A549 (cell line): Measurements from ENCODE around the gene NEDD9. TPM values are rescaled to one million over a fixed set of nuclear protein-coding genes. Genes with fewer than 3 reads are reported as not detected.

ENCODE experiments used
- ATAC-seq, 2 experiments: fragments of 200-7000 bp in 1 of 2; fragments of >200 bp in 1 of 2; cut with Nextera tagmentation in 1 of 2; cut with Tn5 transposase in 1 of 2; 3 replicates each; pipeline versions ENCODE4 v1.8.0 to v1.9.1; 2018 to 2020; ENCODE audit warnings: mild to moderate bottlenecking in 1 of 2, moderate library complexity in 1 of 2
- CTCF ChIA-PET: fragments of 300-600 bp; sonication (Branson Sonifier 250); formaldehyde crosslinking; extraction: SDS; loops from one replicate; lab custom pipeline; 2021; ENCODE audit warnings: antibody characterized with exemption, inconsistent platforms; lab: Yijun Ruan, JAX
- POLR2A ChIA-PET: fragments of 350-600 bp; formaldehyde crosslinking; extraction: SDS; loops from one replicate; lab custom pipeline; 2021; ENCODE audit warnings: antibody characterized with exemption, inconsistent platforms; lab: Yijun Ruan, JAX
- DNase-seq, 2 experiments: peaks; one replicate each; pipeline versions ENCODE4 v3.0.0 to v3.0.0-alpha.2; 2011 to 2016; ENCODE audit warnings: low read depth in 1 of 2, low spot score in 1 of 2
- FAIRE-seq: peaks from 2 replicates; lab custom pipeline; 2011; peaks lifted over from hg19 to GRCh38; lab: Jason Lieb, UNC
- H3K27ac ChIP-seq, 2 experiments: fragments of >200 bp; sonication (Bioruptor Twin); formaldehyde crosslinking; 3 replicates each; pipeline ENCODE4 v1.5.1; 2016 to 2017
- H3K4me1 ChIP-seq: fragments of >200 bp; sonication (Bioruptor Twin); formaldehyde crosslinking; 3 replicates; pipeline ENCODE4 v1.6.1; 2016
- H3K4me2 ChIP-seq: fragments of >200 bp; sonication (Bioruptor Twin); formaldehyde crosslinking; 3 replicates; pipeline ENCODE4 v1.6.1; 2016
- H3K4me3 ChIP-seq: fragments of >200 bp; sonication (Bioruptor Twin); formaldehyde crosslinking; 3 replicates; pipeline ENCODE4 v1.5.1; 2016
- H3K9me3 ChIP-seq: fragments of >200 bp; sonication (Bioruptor Twin); formaldehyde crosslinking; 3 replicates; pipeline ENCODE4 v1.6.1; 2016
- ATOH8 ChIP-seq: fragments of 250-450 bp; sonication (Bioruptor Pico); IDR thresholded peaks from 2 replicates; pipeline ENCODE4 v1.5.0; 2020; ENCODE audit warnings: low read depth, mild to moderate bottlenecking, moderate library complexity
- BCL3 ChIP-seq: fragments of >200 bp; sonication (Bioruptor Twin); formaldehyde crosslinking; IDR thresholded peaks from 3 replicates; pipeline ENCODE4 v1.6.1; 2016
- BHLHE40 ChIP-seq: IDR thresholded peaks from 2 replicates; pipeline ENCODE4 v1.6.1; 2012; ENCODE audit warnings: low read depth, low read length, inconsistent platforms
- CEBPB ChIP-seq, 2 experiments: fragments of >200 bp in 1 of 2; sonication (Bioruptor Twin) in 1 of 2; formaldehyde crosslinking in 1 of 2; IDR thresholded peaks; 2 replicates each; pipeline ENCODE4 v1.6.1; 2012 to 2016
- CHD2 ChIP-seq: fragments of 150-350 bp; IDR thresholded peaks from 2 replicates; pipeline ENCODE4 v1.6.1; 2014; ENCODE audit warnings: low read length; ENCODE audit not compliant: partially characterized antibody
- CTCF ChIP-seq: fragments of >200 bp; sonication (Bioruptor Twin); formaldehyde crosslinking; IDR thresholded peaks from 3 replicates; pipeline ENCODE4 v1.5.1; 2016
- EHF ChIP-seq: fragments of 250-450 bp; sonication (Bioruptor Pico); IDR thresholded peaks from 2 replicates; pipeline ENCODE4 v1.5.0; 2020; ENCODE audit warnings: mild to moderate bottlenecking
- ESRRA ChIP-seq: fragments of 150-350 bp; IDR thresholded peaks from 2 replicates; pipeline ENCODE4 v1.6.1; 2014; ENCODE audit warnings: mild to moderate bottlenecking, low read length, borderline replicate concordance
- FOXS1 ChIP-seq: fragments of 250-450 bp; sonication (Bioruptor Pico); IDR thresholded peaks from 2 replicates; pipeline ENCODE4 v1.5.0; 2020; ENCODE audit warnings: mild to moderate bottlenecking, moderate library complexity
- HMGXB4 ChIP-seq: fragments of 250-450 bp; sonication (Bioruptor Pico); IDR thresholded peaks from 2 replicates; pipeline ENCODE4 v1.5.0; 2021; ENCODE audit warnings: mild to moderate bottlenecking, moderate library complexity, borderline replicate concordance
- HOXA7 ChIP-seq: fragments of 250-450 bp; sonication (Bioruptor Pico); IDR thresholded peaks from 2 replicates; pipeline ENCODE4 v1.5.0; 2020; ENCODE audit warnings: mild to moderate bottlenecking, moderate library complexity
- JUN ChIP-seq, 2 experiments: fragments of >200 bp; sonication (Bioruptor Twin); formaldehyde crosslinking; IDR thresholded peaks; 2 replicates in 1 of 2; 3 replicates in 1 of 2; pipeline ENCODE4 v1.6.1; 2016 to 2017
- JUNB ChIP-seq: fragments of >200 bp; sonication (Bioruptor Twin); formaldehyde crosslinking; IDR thresholded peaks from 2 replicates; pipeline ENCODE4 v1.6.1; 2016
- MAFK ChIP-seq: fragments of 450-650 bp; IDR thresholded peaks from 2 replicates; pipeline ENCODE4 v1.6.1; 2014; ENCODE audit not compliant: partially characterized antibody
- MAX ChIP-seq: IDR thresholded peaks from 2 replicates; pipeline ENCODE4 v1.6.1; 2012
- MYC ChIP-seq: IDR thresholded peaks from 2 replicates; pipeline ENCODE4 v1.6.1; 2012; ENCODE audit warnings: mild to moderate bottlenecking, inconsistent platforms, low read length, improper control_type of control experiment, borderline replicate concordance
- PHF8 ChIP-seq: fragments of 200-600 bp; sonication (generic); IDR thresholded peaks from 2 replicates; pipeline ENCODE4 v1.6.1; 2016; ENCODE audit warnings: low read depth, mild to moderate bottlenecking, antibody characterized with exemption, moderate library complexity, borderline replicate concordance
- SMC3 ChIP-seq: fragments of >200 bp; sonication (Bioruptor Twin); formaldehyde crosslinking; IDR thresholded peaks from 3 replicates; pipeline ENCODE4 v1.6.1; 2018; ENCODE audit warnings: inconsistent platforms
- ZFP36 ChIP-seq: fragments of 450-650 bp; IDR thresholded peaks from 2 replicates; pipeline ENCODE4 v1.6.1; 2014; ENCODE audit warnings: borderline replicate concordance; ENCODE audit not compliant: partially characterized antibody
- ZSCAN20 ChIP-seq: fragments of 250-450 bp; sonication (Bioruptor Pico); IDR thresholded peaks from 2 replicates; pipeline ENCODE4 v1.8.0; 2022; ENCODE audit warnings: mild to moderate bottlenecking, moderate library complexity
- WGBS: methylation state at CpG from one replicate; pipeline ENCODE4 v1.1.6; 2017; ENCODE audit errors: missing lambda C conversion rate; 5-methylcytosine and 5-hydroxymethylcytosine counted together
- polyA plus RNA-seq, 4 experiments: library from polyadenylated mRNA; depleted of rRNA in 3 of 4; stranded (reverse); fragments of >200 nt; fragmentation: RNase III in 1 of 4; extraction: RNeasy Plus Mini Kit Qiagen cat#74134 plus additional on column Dnase treatment in 1 of 4; gene quantifications; 2 replicates in 3 of 4; 3 replicates in 1 of 4; pipeline ENCODE4 v1.2.3, GENCODE V29; 2011 to 2017

The NEDD9 gene
- polyA plus RNA-seq, 2 of the 4 experiments (the other 2 are of a cell fraction), result 46.7 to 79.6 TPM

- TF ChIP-seq CHD2 (peak; percentile 11), CEBPB (IDR thresholded peaks at IDR 0.05) (peak; percentile 56 to 67; a peak in 3 of 4 replicates), FOXS1 (CRISPR knock-in tag) (peak; percentile 51; the same call in 1 of the 2 replicates), HOXA7 (CRISPR knock-in tag) (0 out of 2 replicates have a peak, but pooled peaks have one; percentile 2), MAX (peak; percentile 68), JUNB (peak; percentile 96), BCL3 (peak; percentile 93; the same call in 2 of the 3 replicates), MAFK (peak; percentile 62), ZSCAN20 (CRISPR knock-in tag) (0 out of 2 replicates have a peak, but pooled peaks have one; percentile 49), SMC3 (no peak; the same call in 2 of the 3 replicates), BHLHE40 (no peak)
Observed at GRCh38 chr6:11194356-11195218, 37.9 kb downstream of the NEDD9 start (continued).

GRCh38 chr6:11193434-11193833 lies 39.0 kb downstream of the NEDD9 start:
- no peak for FAIRE-seq
- TF ChIP-seq BCL3 (no peak), CTCF (no peak), ESRRA (no peak), HOXA7 (CRISPR knock-in tag) (no peak), ATOH8 (peak; percentile 24; the same call in 1 of the 2 replicates), ZFP36 (no peak), EHF (CRISPR knock-in tag) (peak; percentile 55; the same call in 1 of the 2 replicates)
- 84% methylated on average over 6 of the region's 6 CpGs for WGBS
- Histone ChIP-seq H3K4me1 (peaks cover 82% of the 10 kb centered on the region), H3K4me2 (peak overlapping the region; percentile 58), H3K4me3 (no peak overlapping the region), H3K9me3 (no peaks in the 10 kb centered on the region), H3K27ac (peak overlapping the region; percentile 94 to 98)
- ChIA-PET CTCF (interaction anchor here (0.8 to 0.9 kb wide), 2 partner anchors 22 to 302 kb away, joined by 6 read pairs; no protein-coding TSS in a partner anchor), POLR2A (interaction anchor here (0.6 to 0.9 kb wide), 3 partner anchors 19 to 123 kb away, joined by 3 to 6 read pairs (median 3); no protein-coding TSS in a partner anchor)
- DNase-seq, result no peak
- no peak for ATAC-seq

- WGBS, result 91% methylated on average over 4 of the region's 5 CpGs
- H3K4me2 ChIP-seq, result no peak overlapping the region
- CTCF ChIA-PET, result interaction anchor here (3.9 kb wide), 1 partner anchor 304 kb away, joined by 19 read pairs; no protein-coding TSS in a partner anchor
- TF ChIP-seq JUN (IDR thresholded peaks at IDR 0.05), result no peak
- TF ChIP-seq PHF8, result no peak
- no peak for TF ChIP-seq HMGXB4 (CRISPR knock-in tag)
- no peak for TF ChIP-seq JUNB
- no peak for TF ChIP-seq MYC
- TF ChIP-seq BCL3, result no peak
- TF ChIP-seq EHF (CRISPR knock-in tag), result no peak
- TF ChIP-seq, all 56 proteins: peak for 0
- POLR2A ChIA-PET, result no interaction called here
- Histone ChIP-seq H3K9me3 (no peaks in the 10 kb centered on the region), H3K27ac (peak overlapping the region; percentile 94 to 98), H3K4me1 (peaks cover 80% of the 10 kb centered on the region), H3K4me3 (no peak overlapping the region)
- ATAC-seq (no peak), FAIRE-seq (no peak), DNase-seq (no peak)
Observed at GRCh38 chr6:11192167-11192566, 40.3 kb downstream of the NEDD9 start.
